Endodermal cell (in vitro differentiated cells): ENCODE data around the gene CCDC6. TPM values are rescaled to one million over a fixed set of nuclear protein-coding genes. Genes with fewer than 3 reads are reported as not detected.

ENCODE experiments used
- DNase-seq: peaks from one replicate; pipeline ENCODE4 v3.0.0-alpha.2; 2017
- H3K27ac ChIP-seq: 2 replicates; pipeline ENCODE4 v1.5.1; 2013; ENCODE audit warnings: mild to moderate bottlenecking, low read depth, low read length, moderate library complexity
- H3K27me3 ChIP-seq: 2 replicates; pipeline ENCODE4 v1.6.1; 2013; ENCODE audit warnings: mild to moderate bottlenecking, low read length, moderate library complexity; ENCODE audit not compliant: insufficient read depth, control insufficient read depth, poor library complexity, severe bottlenecking
- H3K36me3 ChIP-seq: 2 replicates; pipeline ENCODE4 v1.7.0; 2013; ENCODE audit warnings: mild to moderate bottlenecking, low read length, moderate library complexity; ENCODE audit not compliant: control insufficient read depth, insufficient read depth
- H3K4me1 ChIP-seq: one replicate; pipeline ENCODE4 v1.7.0; 2013; ENCODE audit warnings: low read length; ENCODE audit not compliant: control insufficient read depth, insufficient read depth
- H3K4me3 ChIP-seq: 2 replicates; pipeline ENCODE4 v1.5.1; 2013; ENCODE audit warnings: mild to moderate bottlenecking, low read length, moderate library complexity
- H3K9ac ChIP-seq: 2 replicates; pipeline ENCODE4 v1.6.1; 2013; ENCODE audit warnings: mild to moderate bottlenecking, low read length, moderate library complexity; ENCODE audit not compliant: poor library complexity, severe bottlenecking; ENCODE audit errors: extremely low read depth
- H3K9me3 ChIP-seq: 2 replicates; pipeline ENCODE4 v1.6.1; 2013; ENCODE audit warnings: mild to moderate bottlenecking, low read length, moderate library complexity; ENCODE audit not compliant: control insufficient read depth
- H3K27ac Mint-ChIP-seq: 2 replicates; pipeline ENCODE4 v1.8.0; 2020; ENCODE audit warnings: mixed read lengths
- H3K27me3 Mint-ChIP-seq: 2 replicates; pipeline ENCODE4 v1.8.0; 2021; ENCODE audit warnings: mild to moderate bottlenecking, mixed read lengths; ENCODE audit not compliant: insufficient read depth
- H3K36me3 Mint-ChIP-seq: 2 replicates; pipeline ENCODE4 v1.8.0; 2020; ENCODE audit warnings: low read depth, mixed read lengths
- H3K4me1 Mint-ChIP-seq: 2 replicates; pipeline ENCODE4 v1.8.0; 2020; ENCODE audit warnings: mixed read lengths
- H3K4me3 Mint-ChIP-seq: 2 replicates; pipeline ENCODE4 v1.8.0; 2020; ENCODE audit warnings: mild to moderate bottlenecking, moderate library complexity, mixed read lengths
- H3K9me3 Mint-ChIP-seq: 2 replicates; pipeline ENCODE4 v1.8.0; 2020; ENCODE audit warnings: mild to moderate bottlenecking, mixed read lengths
- CTCF ChIP-seq: fragments of 200-600 bp; sonication (generic); conservative IDR thresholded peaks from 2 replicates; pipeline ENCODE4 v1.5.0; 2021; ENCODE audit warnings: antibody characterized with exemption, mild to moderate bottlenecking
- WGBS, 2 experiments: methylation state at CpG; one replicate each; pipeline versions ENCODE4 v1.1.5 to v1.1.7; 2013; ENCODE audit warnings: missing lambda C conversion rate in 2 of 2, mixed read lengths in 1 of 2; ENCODE audit not compliant: insufficient coverage in 1 of 2, insufficient read length in 1 of 2; 5-methylcytosine and 5-hydroxymethylcytosine counted together
- total RNA-seq, 2 donors: library from RNA; stranded (reverse); fragmentation: NEBNext Ultra II Directional in 1 of 2; extraction: Animal tissue kit (Norgen Biotek cat#: 25700) in 1 of 2; gene quantifications; 2 replicates in 1 of 2; 3 replicates in 1 of 2; pipeline ENCODE4 v1.2.1, GENCODE V29; 2021

CCDC6 gene
- total RNA-seq, 2 donors from 2014 or later = 29.3 to 30.4 TPM

GRCh38 chr10:59814878-59815277, 91.5 kb downstream of the CCDC6 start:
- H3K27me3 ChIP-seq = no peaks in the 10 kb centered on the region
- H3K4me1 Mint-ChIP-seq = peaks cover 2% of the 10 kb centered on the region
- H3K4me3 ChIP-seq = no peak overlapping the region
- no peaks in the 10 kb centered on the region for H3K27me3 Mint-ChIP-seq
- no peak overlapping the region for H3K4me3 Mint-ChIP-seq
- H3K9me3 ChIP-seq = peaks cover 19% of the 10 kb centered on the region
- H3K27ac Mint-ChIP-seq = no peak overlapping the region
- H3K4me1 ChIP-seq = no peaks in the 10 kb centered on the region
- H3K36me3 ChIP-seq = peaks cover 30% of the 10 kb centered on the region
- no peak for TF ChIP-seq CTCF
- no peak overlapping the region for H3K9ac ChIP-seq
- no peak overlapping the region for H3K27ac ChIP-seq
- no peak for DNase-seq
- H3K9me3 Mint-ChIP-seq = peaks cover 10% of the 10 kb centered on the region
- peaks cover 31% of the 10 kb centered on the region for H3K36me3 Mint-ChIP-seq
- 93 to 100% methylated on average over 1 of the region's 3 CpGs for WGBS, 2 experiments

DNA sequence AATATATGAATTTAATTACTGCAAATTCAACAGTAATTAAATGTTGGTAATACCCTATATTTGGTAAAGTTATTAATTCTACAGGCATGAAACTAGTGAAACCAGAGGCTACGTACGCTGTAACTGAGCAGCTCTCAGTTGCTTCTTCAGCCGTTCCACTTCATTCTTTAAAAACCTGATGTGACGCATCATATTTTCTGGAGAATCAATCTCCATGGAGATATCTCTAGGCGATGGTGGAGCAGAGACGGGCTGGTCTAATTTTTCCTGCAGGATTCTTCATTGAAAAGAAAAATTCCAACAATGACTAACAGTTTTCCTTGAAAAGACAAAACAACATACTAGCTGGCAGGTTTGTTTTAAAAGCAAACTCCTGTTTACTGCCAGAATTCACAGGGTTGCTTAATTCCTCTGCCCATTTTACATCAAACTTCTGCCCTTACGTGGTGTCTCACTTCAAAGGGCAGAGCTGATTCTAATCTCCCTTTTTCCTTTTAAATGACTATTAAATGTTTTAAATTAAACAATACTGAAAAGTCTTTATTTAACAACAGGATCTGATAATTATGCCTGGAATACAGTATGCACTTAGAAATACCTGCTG, 93.7 kb downstream of the CCDC6 start:
- no peak for DNase-seq
- Mint-ChIP-seq H3K4me3 (no peak overlapping the region), H3K27ac (no peak overlapping the region), H3K27me3 (no peaks in the 10 kb centered on the region), H3K4me1 (peaks cover 7% of the 10 kb centered on the region), H3K36me3 (peaks cover 44% of the 10 kb centered on the region), H3K9me3 (peaks cover 10% of the 10 kb centered on the region)
- no peak for TF ChIP-seq CTCF
- WGBS, 2 experiments = 94 to 96% methylated on average over 6 to 7 of the region's 7 CpGs
- H3K36me3 ChIP-seq = peaks cover 31% of the 10 kb centered on the region
- peaks cover 19% of the 10 kb centered on the region for H3K9me3 ChIP-seq
- no peak overlapping the region for H3K9ac ChIP-seq
- no peaks in the 10 kb centered on the region for H3K27me3 ChIP-seq
- peaks cover 4% of the 10 kb centered on the region for H3K4me1 ChIP-seq
- H3K4me3 ChIP-seq = no peak overlapping the region
- no peak overlapping the region for H3K27ac ChIP-seq

DNA sequence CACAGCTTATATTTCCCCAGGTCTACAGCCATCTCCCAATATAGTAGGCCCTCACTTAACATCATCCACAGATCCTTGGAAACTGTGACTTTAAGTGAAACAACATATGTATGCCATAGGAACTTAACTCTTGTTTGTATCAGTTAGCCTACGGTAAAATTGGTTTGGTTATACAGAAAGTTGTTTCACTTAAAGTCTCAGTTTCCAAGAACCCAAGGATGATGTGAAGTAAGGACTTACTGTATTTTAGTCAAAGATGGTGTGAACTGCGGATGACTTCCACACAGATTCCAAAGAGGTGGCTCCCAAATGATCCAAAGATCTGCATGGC, 96.7 kb downstream of the CCDC6 start:
- DNase-seq = no peak
- Histone ChIP-seq H3K4me3 (no peak overlapping the region), H3K9me3 (peaks cover 19% of the 10 kb centered on the region), H3K27ac (no peak overlapping the region), H3K9ac (no peak overlapping the region), H3K4me1 (peaks cover 4% of the 10 kb centered on the region), H3K36me3 (peaks cover 60% of the 10 kb centered on the region), H3K27me3 (no peaks in the 10 kb centered on the region)
- Mint-ChIP-seq H3K4me3 (no peak overlapping the region), H3K27me3 (no peaks in the 10 kb centered on the region), H3K27ac (peak overlapping the region; percentile 41), H3K9me3 (peaks cover 10% of the 10 kb centered on the region), H3K36me3 (peaks cover 69% of the 10 kb centered on the region), H3K4me1 (peaks cover 7% of the 10 kb centered on the region)
- WGBS, 2 experiments = 91 to 100% methylated on average over 2 of the region's 2 CpGs
- peak; percentile 22 for TF ChIP-seq CTCF
